A204.1 (cell line): ENCODE measurements around the gene NIPAL4.
"Not testable (repeated sequence)": the region's sequence is repeated elsewhere in the genome, so short reads cannot be mapped to it uniquely, and the experiment has no call there.

Experiments
- FAIRE-seq: peaks from 2 replicates; lab custom pipeline; 2012; peaks lifted over from hg19 to GRCh38; lab: Jason Lieb, UNC

Gene NIPAL4

GRCh38 chr5:157463621-157464518, 3.9 kb downstream of the NIPAL4 start:
- no peak for FAIRE-seq

- FAIRE-seq = no peak
These were observed 4.6 kb downstream of the NIPAL4 start for GRCh38 chr5:157464519-157465171.

DNA sequence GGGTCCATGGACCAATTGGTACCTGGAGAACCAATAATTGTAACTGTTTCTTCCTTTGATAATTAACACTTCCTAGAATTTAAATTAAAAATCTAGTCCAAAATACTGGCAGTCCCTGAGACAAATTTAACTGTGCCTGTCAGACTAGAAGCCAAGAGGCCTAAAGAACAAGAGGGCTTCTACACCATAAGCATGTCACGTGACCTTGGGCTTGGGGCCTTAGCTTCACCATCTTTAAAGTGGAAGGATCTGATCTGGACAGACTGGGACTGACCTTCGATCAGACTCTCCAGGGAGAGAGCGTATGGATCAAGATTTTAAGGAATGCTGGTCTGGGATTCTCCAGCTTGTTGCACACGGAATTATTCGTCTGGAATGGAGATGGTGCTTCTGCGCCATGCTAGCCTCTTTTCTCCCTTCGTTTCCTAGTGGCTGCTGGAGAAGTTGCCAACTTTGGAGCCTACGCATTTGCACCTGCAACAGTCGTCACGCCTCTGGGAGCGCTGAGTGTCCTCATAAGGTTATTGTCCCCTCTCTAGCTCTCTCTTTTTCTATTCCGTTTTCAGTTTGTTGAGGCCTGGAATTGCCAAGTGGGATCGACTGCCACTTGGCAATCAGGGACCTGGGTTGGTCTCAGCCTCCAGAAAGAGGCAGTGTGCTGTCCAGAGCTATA, 8.4 kb downstream of the NIPAL4 start:
- no peak for FAIRE-seq

DNA sequence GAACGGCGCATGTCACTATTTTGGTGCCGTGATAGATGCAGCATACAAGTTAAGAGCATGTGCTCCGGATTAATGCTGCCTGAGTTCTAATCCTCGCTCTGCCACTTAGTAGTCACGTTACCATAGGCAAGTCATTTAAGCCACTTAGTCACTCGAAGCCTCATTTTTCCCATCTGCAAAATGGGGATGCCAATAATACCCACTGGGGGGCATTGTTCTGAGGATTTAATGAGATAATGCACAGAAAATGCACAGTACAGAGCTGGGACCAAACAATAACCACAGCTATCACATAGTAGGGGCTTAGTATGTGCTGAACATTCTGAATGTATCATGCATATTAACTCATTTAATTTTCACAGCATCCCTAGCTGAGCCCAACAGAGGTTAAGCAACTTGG, 9.1 kb downstream of the NIPAL4 start:
- no peak for FAIRE-seq

- FAIRE-seq = no peak
These were observed 9.7 kb downstream of the NIPAL4 start for GRCh38 chr5:157469687-157470086.

- no peak for FAIRE-seq
These were observed 10.6 kb downstream of the NIPAL4 start for GRCh38 chr5:157470631-157471030.

- FAIRE-seq = no peak
These were observed 11.7 kb downstream of the NIPAL4 start for GRCh38 chr5:157471709-157472108.

- no peak for FAIRE-seq
These were observed 13.6 kb downstream of the NIPAL4 start for GRCh38 chr5:157473383-157474320.

- FAIRE-seq = no peak
These were observed 15.4 kb downstream of the NIPAL4 start for GRCh38 chr5:157475432-157475831.

- FAIRE-seq = peak; percentile 87
These were observed 16.8 kb downstream of the NIPAL4 start for GRCh38 chr5:157476702-157477408.

DNA sequence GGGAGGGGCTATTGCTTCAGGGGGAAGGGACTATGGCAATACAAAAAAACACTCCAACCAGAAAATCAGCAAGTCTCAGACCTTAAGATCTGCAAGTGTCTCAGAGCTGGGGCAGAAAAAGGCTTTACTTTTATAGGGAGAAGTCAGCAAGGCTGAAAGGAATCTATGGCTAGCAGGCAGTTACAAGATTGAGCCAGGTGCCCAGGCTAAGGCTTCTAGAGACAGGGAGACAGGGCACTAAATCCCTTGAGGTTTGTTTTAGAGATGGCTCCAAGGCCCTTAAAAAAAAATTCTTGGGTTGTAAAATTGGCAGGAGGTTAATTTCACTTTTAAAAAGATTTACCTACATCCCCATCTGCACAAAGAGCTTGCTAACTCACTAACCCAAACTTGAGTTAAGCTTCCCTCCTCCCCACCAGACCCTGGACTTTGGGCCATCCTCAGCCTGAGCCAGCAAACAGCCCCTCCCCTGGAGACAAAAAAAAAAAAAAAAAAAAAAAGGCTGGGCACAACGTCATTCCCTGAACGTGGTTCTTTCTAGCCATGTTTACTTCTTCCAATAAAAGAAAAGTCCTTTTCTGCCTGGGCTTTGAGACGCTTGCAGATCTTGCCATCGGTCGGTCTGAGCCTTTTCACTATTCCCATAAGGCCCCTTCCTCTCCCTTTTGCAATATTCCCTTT, 17.9 kb downstream of the NIPAL4 start:
- no peak for FAIRE-seq

DNA sequence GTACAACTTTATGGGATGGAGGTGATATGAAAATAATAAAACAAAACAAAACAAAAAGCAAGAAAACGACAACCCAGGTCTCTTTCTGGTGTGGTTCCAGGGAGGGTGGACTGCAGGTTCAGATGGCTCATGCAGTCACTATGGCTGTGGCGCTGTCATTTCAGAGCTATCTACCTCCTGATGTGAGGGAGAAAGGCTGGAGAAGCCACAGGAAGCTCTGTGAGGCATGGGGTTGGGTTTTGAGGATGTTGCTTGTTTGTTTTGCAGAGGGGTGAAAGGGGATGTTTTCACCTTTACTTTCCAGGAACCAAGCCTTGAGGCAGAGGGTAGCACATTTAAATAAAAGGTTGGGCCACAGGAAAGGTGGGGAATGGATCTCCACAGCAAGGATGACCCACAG, 18.7 kb downstream of the NIPAL4 start:
- no peak for FAIRE-seq

- FAIRE-seq = no peak
These were observed 19.2 kb downstream of the NIPAL4 start for GRCh38 chr5:157479166-157479565.

DNA sequence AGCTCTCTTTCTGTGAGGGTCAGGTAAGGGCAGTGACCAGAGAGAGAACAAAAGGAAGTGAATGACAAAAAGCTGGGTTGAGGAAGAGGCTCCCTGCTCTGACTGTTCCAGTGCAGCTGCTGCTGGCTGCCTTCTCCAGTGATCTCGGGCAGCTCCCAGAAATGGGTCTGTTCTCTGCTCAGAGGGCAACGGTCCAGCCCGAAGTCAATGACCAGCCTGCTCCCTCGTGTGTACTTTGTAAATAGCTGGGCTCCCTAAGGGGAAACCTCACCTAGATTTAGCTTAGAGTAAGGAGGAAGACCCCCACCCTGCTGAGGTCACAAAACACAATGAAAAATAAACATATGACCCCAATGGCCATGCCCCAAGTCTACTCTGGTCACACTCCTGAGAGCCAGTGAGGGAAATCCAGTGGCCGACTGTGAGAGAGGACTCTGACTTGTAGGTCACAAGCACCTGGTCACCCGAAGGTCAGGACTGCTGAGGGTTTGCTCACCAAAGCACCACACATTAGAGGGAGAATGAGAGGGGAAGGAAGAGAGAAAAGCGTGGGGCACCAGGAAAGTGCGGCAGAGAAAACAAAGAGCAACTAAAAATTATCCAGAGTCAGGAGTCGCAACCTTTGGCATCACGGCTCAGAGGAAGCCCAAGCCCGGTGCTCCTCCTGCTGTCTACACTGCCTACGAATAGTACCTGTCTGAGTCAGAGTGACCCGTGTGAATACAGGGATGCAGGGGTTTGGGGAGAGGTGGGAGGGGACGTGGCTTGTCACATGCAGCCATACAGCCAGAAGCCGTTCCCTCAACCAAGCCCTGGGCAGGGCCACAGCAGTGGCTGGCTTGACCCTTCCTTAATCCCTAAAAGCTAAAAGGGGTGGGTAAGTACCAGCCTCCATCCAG, 19.8 kb downstream of the NIPAL4 start:
- no peak for FAIRE-seq

DNA sequence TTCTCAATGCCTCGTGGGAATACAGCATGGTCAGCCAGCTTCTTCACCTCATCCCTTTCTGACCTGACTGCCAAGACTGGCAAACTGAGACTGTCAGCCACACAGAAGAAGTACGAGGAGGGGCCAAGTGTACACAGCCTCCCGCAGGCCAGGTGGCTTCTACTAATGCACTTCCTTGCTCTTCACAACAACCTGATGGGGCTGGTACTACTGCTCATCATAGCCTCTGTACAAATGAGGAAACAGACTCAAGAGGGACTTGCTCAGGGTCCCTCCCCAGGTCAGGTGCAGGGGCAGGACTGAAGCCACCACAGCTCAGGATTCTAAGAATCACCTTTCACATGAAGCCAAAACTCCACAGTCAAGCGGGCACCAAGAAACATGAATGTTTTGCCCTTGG, 21.3 kb downstream of the NIPAL4 start:
- no peak for FAIRE-seq

DNA sequence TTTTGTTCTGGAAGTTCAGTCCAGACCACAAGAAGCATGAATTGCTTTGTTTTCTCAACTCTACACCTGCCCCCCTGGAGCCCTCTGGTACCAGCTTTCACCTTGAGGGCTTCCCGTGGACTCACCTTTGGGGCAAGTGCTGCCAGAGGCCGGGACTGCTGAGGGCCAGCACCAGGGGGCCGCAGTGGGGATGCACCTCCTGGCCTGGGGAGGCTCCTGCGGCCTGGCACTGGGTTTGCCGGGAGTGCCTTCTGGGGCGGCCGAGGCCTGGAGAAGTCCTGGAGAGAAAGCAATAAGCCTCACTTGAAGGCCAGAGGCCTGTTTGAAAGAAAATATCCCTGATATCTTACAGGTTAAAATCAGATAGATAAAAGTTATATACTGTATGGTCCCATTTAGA, 21.7 kb downstream of the NIPAL4 start:
- FAIRE-seq = no peak

GRCh38 chr5:157482702-157483101, 22.7 kb downstream of the NIPAL4 start:
- FAIRE-seq = not testable (repeated sequence)

DNA sequence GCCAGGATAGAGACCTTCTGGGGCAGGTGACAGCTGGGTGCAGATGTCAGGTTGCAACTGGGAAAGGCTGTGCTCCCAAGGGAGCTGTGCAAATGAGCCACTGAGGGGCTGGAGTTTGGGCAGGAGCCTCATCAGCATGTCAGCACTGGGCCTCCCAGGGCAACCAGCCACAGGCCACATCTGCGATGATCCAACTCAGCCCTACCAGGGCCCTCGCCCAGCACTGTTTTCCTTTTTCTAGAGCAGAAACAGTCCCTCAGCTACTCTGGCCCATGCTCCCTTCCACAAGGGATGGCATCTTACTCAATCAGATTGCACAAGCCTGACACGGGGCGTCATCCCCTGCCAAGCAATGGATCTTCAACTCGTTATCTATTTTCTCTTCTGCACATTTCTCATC, 24.8 kb downstream of the NIPAL4 start:
- no peak for FAIRE-seq

DNA sequence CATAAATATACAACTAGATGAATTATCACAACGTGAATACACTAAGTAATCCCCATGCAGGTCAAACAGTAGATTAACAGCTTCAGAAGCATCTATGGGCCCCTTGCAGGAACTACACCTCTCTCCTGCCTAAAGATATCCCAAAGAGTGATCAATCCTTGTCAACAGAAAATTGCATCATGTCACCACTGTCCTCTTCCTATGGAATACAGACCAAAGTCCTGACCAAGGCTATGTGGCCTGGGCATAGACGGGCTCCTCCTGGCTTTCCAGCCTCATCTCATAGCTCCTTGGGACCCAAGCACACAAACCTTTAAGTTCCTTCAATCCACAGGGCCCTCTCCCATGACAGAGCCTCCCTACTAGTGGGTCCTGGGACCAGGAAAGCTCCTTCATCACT, 25.3 kb downstream of the NIPAL4 start:
- no peak for FAIRE-seq

DNA sequence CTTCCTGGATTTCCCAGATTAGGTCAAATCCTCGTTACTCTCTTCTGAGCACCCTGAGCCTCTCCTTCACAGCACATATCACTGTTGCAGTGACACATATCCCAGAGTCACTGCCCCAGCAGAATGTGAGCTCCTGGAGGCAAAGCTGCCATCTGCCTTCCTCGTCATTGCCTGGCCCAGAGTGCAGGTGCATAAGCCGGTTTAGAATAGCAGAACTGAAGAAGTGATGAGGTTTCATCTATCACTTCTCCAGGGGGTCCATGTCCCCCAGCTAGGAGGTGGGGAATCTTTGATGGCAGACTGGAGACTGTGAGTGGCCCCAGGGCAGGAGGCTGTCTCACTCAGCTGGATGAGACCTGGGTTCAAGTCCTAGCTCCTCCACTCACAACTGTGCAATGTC, 25.8 kb downstream of the NIPAL4 start:
- FAIRE-seq = no peak
